Measurements from ENCODE around the gene RNF14.

GRCh38 chr5:141995656-141996055, 26.8 kb downstream of the RNF14 start:
- no peak for TF ChIP-seq HOXA7 (CRISPR knock-in tag; IDR thresholded peaks at IDR 0.05; ENCODE audit: borderline replicate concordance)
- TF ChIP-seq TRIM28 (IDR thresholded peaks at IDR 0.05; ENCODE audit: borderline replicate concordance, low read length), result no peak
- no peak for TF ChIP-seq REST (tag by site-specific recombination; IDR thresholded peaks at IDR 0.05)
- no peak for TF ChIP-seq CTCF (tag by site-specific recombination; IDR thresholded peaks at IDR 0.05)
- no peak for TF ChIP-seq ZNF449 (tag by site-specific recombination; IDR thresholded peaks at IDR 0.05)
- no peak for TF ChIP-seq MEIS1 (CRISPR knock-in tag; IDR thresholded peaks at IDR 0.05; ENCODE audit: borderline replicate concordance)
- no peak for TF ChIP-seq PBX3 (CRISPR knock-in tag; IDR thresholded peaks at IDR 0.05)
- TF ChIP-seq PATZ1 (tag by site-specific recombination; IDR thresholded peaks at IDR 0.05), result no peak
- no peak for TF ChIP-seq ZBTB26 (tag by site-specific recombination; optimal IDR thresholded peaks at IDR 0.05)
- TF ChIP-seq ZNF580 (tag by site-specific recombination; IDR thresholded peaks at IDR 0.05), result no peak
- TF ChIP-seq ZNF280D (tag by site-specific recombination; IDR thresholded peaks at IDR 0.05), result no peak
- no peak for TF ChIP-seq ZNF768 (tag by site-specific recombination; IDR thresholded peaks at IDR 0.05)

Data from HEK293 (cell line).